SJSA1 (cell line): ENCODE results near the gene GNA14. TPM values are rescaled to one million over a fixed set of nuclear protein-coding genes. Genes with fewer than 3 reads are reported as not detected.
"Not testable (repeated sequence)": the region's sequence is repeated elsewhere in the genome, so short reads cannot be mapped to it uniquely, and the experiment has no call there.

Experiments
- DNase-seq, 2 experiments: peaks; one replicate each; pipeline ENCODE4 v3.0.0-alpha.2; 2015 to 2020; ENCODE audit warnings: low spot score in 2 of 2, low read depth in 1 of 2
- H3K27ac ChIP-seq: fragments of 250-450 bp; sonication (Bioruptor Pico); 2 replicates; pipeline ENCODE4 v1.5.1; 2020; ENCODE audit warnings: mild to moderate bottlenecking, moderate library complexity
- H3K27me3 ChIP-seq: fragments of 250-450 bp; sonication (Bioruptor Pico); replicated peaks from 2 replicates; pipeline ENCODE4 v1.5.1; 2020; ENCODE audit warnings: mild to moderate bottlenecking, moderate library complexity
- H3K36me3 ChIP-seq: fragments of 250-450 bp; sonication (Bioruptor Pico); 2 replicates; pipeline ENCODE4 v1.5.1; 2020; ENCODE audit warnings: mild to moderate bottlenecking
- H3K4me1 ChIP-seq: fragments of 250-450 bp; sonication (Bioruptor Pico); replicated peaks from 2 replicates; pipeline ENCODE4 v1.6.1; 2021; ENCODE audit warnings: mild to moderate bottlenecking
- H3K4me3 ChIP-seq: fragments of 250-450 bp; sonication (Bioruptor Pico); 2 replicates; pipeline ENCODE4 v1.5.1; 2020; ENCODE audit warnings: mild to moderate bottlenecking
- H3K9me3 ChIP-seq: fragments of 250-450 bp; sonication (Bioruptor Pico); replicated peaks from 2 replicates; pipeline ENCODE4 v1.5.1; 2020; ENCODE audit warnings: mild to moderate bottlenecking
- total RNA-seq: library from RNA; depleted of rRNA; stranded (reverse); fragments of >200 nt; shearing (Covaris generic); gene quantifications from 2 replicates; pipeline ENCODE4 v1.2.3, GENCODE V29; 2014; rRNA removed

GNA14 gene
- total RNA-seq, result 0.45 TPM in 1 of 2 replicates, not detected in the other

DNA sequence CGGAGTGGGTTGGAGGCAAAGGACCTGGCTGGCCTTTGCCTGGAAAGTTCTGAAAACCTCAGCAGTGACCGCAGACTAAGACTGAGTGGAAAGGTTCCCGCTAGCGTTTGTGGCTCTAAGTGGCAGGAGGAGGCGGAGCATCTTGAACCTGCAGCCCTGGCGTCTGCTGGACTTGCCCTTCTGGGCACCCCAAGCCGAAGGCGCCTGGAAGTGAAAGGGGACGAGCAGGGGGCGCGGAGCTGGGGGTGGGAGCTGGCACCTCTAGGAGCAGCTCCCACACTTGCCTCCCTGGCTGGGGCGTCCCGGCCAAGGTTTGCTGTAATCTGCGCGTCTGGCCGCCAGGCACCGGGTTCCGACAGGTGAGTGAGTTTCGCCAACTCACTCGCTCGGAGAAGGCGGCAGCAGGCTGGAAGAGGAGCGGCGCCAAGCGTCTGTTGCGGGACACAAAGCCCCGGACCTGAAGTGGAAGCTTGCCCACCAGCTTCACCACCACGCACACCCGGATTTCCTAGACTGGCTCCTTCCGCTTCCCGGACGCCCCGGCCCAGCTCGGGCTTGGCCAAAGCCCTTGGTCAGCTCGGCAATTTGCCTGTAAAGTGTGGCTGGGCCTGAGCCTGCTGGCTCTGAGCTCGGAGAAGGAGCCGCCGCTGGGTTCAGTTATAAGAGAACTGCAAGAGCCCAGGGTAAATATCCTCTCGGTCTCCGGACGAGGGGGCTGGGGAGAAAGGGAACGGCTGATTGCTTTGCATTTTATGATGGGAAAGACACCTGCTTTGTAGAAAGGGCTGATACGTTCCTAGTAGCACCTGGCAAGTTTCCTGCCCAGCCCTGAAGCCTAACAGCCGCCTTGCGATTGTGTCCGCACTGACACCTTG lies at the start of gene GNA14:
Gene GNA14, minus strand, starts transcription at position 89 of the 875 bp plus-strand sequence. CDS start 529 bp downstream, outside the sequence.
- no peak for DNase-seq
- H3K9me3 ChIP-seq, result no peaks in the 10 kb centered on the region
- no peak within 1 kb of the TSS for H3K4me3 ChIP-seq
- no peaks in the 10 kb centered on the region for H3K4me1 ChIP-seq
- H3K36me3 ChIP-seq, result no peaks in the 10 kb centered on the region
- H3K27ac ChIP-seq, result no peak within 1 kb of the TSS
- no peaks in the 10 kb centered on the region for H3K27me3 ChIP-seq

DNA sequence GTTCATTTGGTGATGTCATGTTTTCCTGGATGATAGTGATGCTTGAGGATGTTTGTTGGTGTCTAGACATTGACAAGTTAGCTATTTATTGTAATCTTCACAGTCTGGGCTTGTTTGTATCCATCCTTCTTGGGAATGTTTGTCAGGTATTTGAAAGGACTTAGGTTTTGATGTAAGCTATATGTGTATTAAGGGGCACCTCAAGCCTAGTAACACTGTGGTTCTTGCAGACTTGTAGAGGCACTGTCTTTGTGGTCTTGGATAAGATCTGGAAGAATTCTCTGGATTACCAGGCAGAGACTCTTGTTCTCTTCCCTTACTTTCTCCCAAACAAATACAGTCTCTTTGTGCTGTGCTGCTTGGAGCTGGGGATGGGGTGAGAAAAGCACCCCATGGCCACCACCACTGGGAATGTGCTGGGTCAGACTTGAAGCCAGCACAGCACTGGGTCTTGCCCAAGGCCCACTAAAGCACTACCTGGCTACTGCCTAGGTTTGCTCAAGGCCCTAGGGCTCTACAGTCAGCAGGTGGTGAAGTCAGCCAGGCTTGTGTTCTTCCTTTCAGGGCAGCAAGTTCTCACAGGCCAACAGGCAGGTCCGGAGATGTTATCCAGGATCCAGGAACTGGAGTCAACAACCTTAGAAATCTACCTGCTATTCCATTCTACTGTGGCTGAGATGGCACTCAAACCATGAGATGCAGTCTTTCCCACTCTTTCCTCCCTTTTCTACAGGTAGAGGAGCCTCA lies 49.3 kb upstream of the GNA14 start:
- Histone ChIP-seq H3K27me3 (no peaks in the 10 kb centered on the region), H3K27ac (no peak overlapping the region), H3K4me3 (no peak overlapping the region), H3K36me3 (no peaks in the 10 kb centered on the region), H3K4me1 (no peaks in the 10 kb centered on the region), H3K9me3 (no peaks in the 10 kb centered on the region; the same call in 1 of the 2 replicates)
- DNase-seq, result no peak

- not testable (repeated sequence) for H3K27me3 ChIP-seq, H3K4me1 ChIP-seq, H3K36me3 ChIP-seq, H3K4me3 ChIP-seq, H3K27ac ChIP-seq, DNase-seq, H3K9me3 ChIP-seq
Observed at GRCh38 chr9:77690723-77691122, 42.6 kb upstream of the GNA14 start.

DNA sequence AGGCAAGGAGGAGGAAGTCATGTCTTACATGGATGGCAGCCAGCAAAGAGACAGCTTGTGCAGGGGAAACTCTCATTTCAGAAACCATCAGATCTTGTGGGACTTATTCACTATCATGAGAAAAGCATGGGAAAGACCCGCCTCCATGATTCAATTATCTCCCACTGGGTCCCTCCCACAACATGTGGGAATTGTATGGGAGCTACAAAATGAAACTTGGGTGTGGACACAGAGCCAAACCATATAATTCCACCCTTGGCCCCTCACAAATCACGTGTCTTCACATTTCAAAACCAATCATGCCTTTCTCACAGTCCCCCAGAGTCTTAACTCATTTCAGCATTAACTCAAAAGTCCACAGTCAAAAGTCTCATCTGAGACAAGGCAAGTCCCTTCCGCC lies 42.0 kb upstream of the GNA14 start:
- DNase-seq, H3K4me1 ChIP-seq, H3K9me3 ChIP-seq, H3K27ac ChIP-seq, H3K4me3 ChIP-seq, H3K27me3 ChIP-seq, H3K36me3 ChIP-seq: not testable (repeated sequence)

DNA sequence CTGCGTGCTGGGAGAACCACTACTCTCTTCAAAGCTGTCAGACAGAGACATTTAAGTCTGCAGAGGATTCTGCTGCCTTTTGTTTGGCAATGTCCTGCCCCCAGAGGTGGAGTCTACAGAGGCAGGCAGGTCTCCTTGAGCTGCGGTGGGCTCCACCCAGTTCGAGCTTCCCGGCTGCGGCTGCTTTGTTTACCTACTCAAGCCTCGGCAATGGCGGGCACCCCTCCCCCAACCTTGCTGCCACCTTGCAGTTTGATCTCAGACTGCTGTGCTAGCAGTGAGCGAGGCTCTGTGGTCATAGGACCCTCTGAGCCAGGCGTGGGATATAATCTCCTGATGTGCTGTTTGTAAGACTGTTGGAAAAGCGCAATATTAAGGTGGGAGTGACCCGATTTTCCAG lies 39.6 kb upstream of the GNA14 start:
- H3K27me3 ChIP-seq, result not testable (repeated sequence)

DNA sequence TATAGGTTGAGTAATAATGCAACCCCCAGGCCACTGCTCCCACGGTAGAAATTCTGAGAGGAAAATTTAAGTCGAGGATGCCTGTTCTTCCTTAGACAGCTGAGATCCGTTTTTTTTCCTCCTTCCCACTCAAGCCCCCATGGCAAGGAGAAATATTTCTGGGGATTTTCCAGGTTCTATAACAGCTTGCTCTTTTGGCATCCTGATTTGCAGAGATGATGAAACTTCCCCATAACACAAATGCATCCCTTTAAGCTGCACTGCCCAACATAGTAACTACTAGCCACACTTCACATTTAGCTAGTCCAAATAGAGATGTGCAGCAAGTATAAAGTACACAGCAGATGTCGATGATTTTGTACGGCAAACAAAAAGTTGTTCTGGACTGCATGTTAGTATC lies 32.5 kb upstream of the GNA14 start:
- no peaks in the 10 kb centered on the region for H3K9me3 ChIP-seq
- DNase-seq, result no peak
- no peaks in the 10 kb centered on the region for H3K4me1 ChIP-seq
- H3K36me3 ChIP-seq, result no peaks in the 10 kb centered on the region
- no peak overlapping the region for H3K27ac ChIP-seq
- no peaks in the 10 kb centered on the region for H3K27me3 ChIP-seq
- H3K4me3 ChIP-seq, result no peak overlapping the region

More for the DNA sequence above, 39.6 kb upstream of the GNA14 start:
- not testable (repeated sequence) for H3K9me3 ChIP-seq, DNase-seq, H3K27ac ChIP-seq, H3K4me1 ChIP-seq, H3K36me3 ChIP-seq, H3K4me3 ChIP-seq

- Histone ChIP-seq H3K9me3 (no peaks in the 10 kb centered on the region), H3K27ac (no peak overlapping the region), H3K4me1 (no peaks in the 10 kb centered on the region), H3K36me3 (no peaks in the 10 kb centered on the region), H3K4me3 (no peak overlapping the region), H3K27me3 (no peaks in the 10 kb centered on the region)
- no peak for DNase-seq
Observed at GRCh38 chr9:77679661-77680368, 31.7 kb upstream of the GNA14 start.

- Histone ChIP-seq H3K9me3 (no peaks in the 10 kb centered on the region), H3K4me3 (no peak overlapping the region), H3K27ac (no peak overlapping the region), H3K36me3 (no peaks in the 10 kb centered on the region), H3K4me1 (no peaks in the 10 kb centered on the region), H3K27me3 (no peaks in the 10 kb centered on the region)
- DNase-seq, result no peak
Observed at GRCh38 chr9:77679088-77679487, 31.0 kb upstream of the GNA14 start.

GRCh38 chr9:77677957-77678535 lies 29.9 kb upstream of the GNA14 start:
- Histone ChIP-seq H3K4me1 (no peaks in the 10 kb centered on the region), H3K27ac (no peak overlapping the region)
- no peak for DNase-seq

DNA sequence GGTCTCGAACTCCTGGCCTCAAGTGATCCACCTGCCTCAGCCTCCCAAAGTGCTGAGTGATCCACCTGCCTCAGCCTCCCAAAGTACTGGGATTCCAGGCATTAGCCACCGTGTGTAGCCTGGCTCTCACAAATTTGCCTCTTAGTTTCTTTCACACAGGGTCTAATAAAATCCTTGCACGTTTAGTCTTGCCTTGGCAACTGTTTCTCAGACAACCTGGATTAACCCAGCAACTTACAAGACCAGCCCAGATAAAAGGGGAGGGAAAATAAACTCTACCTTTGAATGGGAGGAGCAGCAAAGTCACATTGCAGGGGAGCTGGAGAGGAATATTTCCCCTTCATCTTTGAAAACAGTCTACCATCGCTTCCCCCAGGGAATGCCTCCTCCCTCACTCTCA lies 29.3 kb upstream of the GNA14 start:
- Histone ChIP-seq H3K27ac (no peak overlapping the region), H3K36me3 (no peaks in the 10 kb centered on the region), H3K4me1 (no peaks in the 10 kb centered on the region), H3K9me3 (no peaks in the 10 kb centered on the region), H3K4me3 (no peak overlapping the region), H3K27me3 (no peaks in the 10 kb centered on the region)
- DNase-seq, result no peak

More at GRCh38 chr9:77677957-77678535, 29.9 kb upstream of the GNA14 start:
- Histone ChIP-seq H3K36me3 (no peaks in the 10 kb centered on the region), H3K9me3 (no peaks in the 10 kb centered on the region), H3K4me3 (no peak overlapping the region), H3K27me3 (no peaks in the 10 kb centered on the region)

GRCh38 chr9:77673941-77674791 lies 26.0 kb upstream of the GNA14 start:
- H3K4me1 ChIP-seq, result no peaks in the 10 kb centered on the region
- no peak for DNase-seq
- no peaks in the 10 kb centered on the region for H3K9me3 ChIP-seq
- no peak overlapping the region for H3K4me3 ChIP-seq
- H3K36me3 ChIP-seq, result no peaks in the 10 kb centered on the region
- H3K27ac ChIP-seq, result no peak overlapping the region
- no peaks in the 10 kb centered on the region for H3K27me3 ChIP-seq

DNA sequence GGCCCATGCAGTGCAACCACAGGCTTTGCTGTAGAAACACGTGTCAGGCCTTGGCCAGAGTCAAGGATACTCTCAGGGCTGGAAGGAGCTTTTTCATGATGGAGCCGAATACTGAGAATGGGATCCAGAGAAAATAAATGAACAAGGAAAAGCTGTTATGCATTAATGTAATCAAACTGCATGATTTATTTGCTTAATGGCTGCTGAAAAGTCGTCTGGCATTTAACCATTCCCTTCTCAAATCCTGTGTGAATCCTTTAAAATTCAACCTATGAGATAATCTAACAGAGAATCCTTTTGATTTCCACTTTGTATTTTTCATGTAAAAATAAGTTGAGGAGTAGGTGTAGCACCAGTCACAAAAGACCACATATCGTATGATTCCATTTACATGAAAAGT lies 24.1 kb upstream of the GNA14 start:
- Histone ChIP-seq H3K4me3 (no peak overlapping the region), H3K4me1 (no peaks in the 10 kb centered on the region), H3K27ac (no peak overlapping the region), H3K36me3 (no peaks in the 10 kb centered on the region), H3K9me3 (no peaks in the 10 kb centered on the region), H3K27me3 (no peaks in the 10 kb centered on the region)
- no peak for DNase-seq

GRCh38 chr9:77667151-77667550 lies 19.0 kb upstream of the GNA14 start:
- Histone ChIP-seq H3K4me1 (peaks cover 6% of the 10 kb centered on the region; the same call in 1 of the 2 replicates), H3K4me3 (no peak overlapping the region), H3K9me3 (no peaks in the 10 kb centered on the region), H3K27me3 (no peaks in the 10 kb centered on the region), H3K36me3 (no peaks in the 10 kb centered on the region), H3K27ac (no peak overlapping the region)
- no peak for DNase-seq
